NK-92 treated with Interleukin-12 subunit alpha and Interleukin-12 subunit beta, amount 100 ng/mL, for 24 hours (cell line): ENCODE measurements around the gene ZSCAN18.

Source experiments
- DNase-seq: peaks from one replicate; lab custom pipeline; 2025; lab: John Stamatoyannopoulos, UW

Gene ZSCAN18

DNA sequence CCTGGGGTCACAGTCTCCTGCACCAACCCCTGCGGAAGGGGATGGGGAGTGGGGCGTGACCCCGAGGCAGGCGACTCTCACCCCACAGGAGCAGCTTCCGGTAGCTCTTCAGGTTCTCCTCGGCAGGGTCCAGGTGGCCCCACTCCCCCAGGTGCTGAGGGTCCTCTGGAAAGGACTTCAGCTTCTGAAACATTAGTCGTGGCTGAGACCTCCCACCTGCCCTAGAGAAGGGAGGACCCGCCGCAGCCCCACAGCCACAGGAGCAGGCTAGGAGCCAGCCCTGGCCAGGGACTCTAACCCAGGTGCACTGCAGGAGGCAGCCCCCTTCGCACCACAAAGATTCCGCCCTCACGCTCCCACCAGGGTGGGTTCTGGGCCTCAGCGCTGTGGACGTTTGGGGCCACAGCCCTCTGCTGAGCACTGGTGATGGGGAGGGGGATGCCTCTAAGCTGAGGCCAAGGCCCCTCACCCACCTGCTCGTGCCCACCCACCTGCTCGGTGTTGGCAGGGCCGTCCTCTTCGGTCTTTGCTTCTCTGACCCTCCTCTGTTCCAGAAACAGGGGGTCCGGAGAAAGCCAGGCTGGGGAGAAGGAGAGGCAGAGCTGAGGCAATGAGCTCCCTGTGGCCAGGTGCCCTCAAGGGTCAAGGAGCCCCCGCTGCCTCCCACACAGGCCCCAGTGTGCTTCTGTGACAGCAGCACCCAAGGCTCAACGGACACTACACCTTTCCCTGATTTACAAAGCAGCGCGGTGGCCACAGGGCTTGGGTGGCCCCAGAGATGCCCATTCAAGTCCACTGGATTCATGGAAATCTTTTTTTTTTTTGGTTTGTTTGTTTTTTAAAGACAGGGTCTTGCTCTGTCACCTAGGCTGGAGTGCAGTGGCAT is 11.0 kb downstream of the ZSCAN18 start:
- no peak for DNase-seq

DNA sequence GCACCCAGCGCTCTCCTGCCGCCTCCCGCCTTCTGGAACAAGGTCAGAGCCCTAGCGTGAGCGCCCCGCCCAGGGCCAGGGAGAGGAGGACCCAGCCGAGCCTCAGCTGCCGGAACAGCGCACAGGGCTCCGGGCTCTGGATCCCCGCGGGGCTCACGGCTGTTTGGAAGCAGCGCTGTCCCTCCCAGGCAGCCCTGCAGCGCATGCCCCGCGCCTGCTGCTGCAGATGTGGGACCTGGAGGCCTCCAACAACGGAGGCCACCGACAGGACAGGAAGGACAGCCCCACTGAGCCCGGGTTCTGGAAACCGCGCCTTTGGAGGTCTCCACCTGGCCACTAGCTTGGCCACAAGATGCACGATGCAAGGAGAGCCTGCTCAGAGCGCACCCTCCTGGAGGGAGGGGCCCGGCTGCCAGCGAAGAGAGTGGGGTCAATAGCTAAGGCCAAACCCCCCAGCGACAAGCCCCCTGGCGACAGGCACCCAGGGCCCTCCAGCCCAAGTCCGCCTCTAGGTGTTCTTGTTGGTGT is 12.6 kb downstream of the ZSCAN18 start:
- DNase-seq, result no peak

DNA sequence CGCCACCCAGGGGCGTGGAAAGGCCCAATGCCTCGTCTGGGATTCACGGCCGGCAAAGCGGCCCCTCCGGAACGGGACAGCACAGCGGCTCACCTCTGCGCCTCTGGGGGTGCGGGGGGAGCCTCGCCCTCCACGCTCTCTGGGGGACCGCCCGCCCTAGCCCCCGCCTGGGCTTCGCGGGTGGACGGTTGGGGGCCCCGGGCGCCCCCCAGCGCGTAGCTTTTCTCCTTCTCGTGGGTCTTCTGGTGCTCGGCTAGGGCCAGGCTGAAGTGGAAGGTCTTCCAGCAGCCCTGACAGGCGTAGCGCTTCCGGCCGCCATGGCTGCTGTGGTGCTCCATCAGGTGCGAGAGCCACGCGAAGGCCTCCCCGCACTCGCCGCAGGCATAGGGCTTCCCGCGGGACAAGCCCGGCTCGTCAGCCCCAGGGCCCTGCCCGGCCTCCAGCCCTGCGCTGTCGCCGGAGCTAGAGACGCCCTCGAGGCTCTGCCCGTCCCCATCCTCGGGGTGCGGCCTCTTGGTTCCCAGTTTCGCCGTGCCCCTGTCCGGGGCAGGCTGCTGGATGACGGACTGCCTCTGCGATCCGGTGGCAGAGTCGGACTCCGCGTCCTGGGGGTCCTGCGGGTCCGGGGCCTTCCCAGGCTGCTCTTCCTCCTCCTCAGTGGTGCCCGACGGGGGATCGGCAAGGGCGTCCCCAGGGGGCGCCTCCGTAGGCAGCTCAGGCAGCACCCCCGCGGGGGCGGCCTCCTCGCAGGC is 13.3 kb downstream of the ZSCAN18 start:
- DNase-seq, result no peak

DNA sequence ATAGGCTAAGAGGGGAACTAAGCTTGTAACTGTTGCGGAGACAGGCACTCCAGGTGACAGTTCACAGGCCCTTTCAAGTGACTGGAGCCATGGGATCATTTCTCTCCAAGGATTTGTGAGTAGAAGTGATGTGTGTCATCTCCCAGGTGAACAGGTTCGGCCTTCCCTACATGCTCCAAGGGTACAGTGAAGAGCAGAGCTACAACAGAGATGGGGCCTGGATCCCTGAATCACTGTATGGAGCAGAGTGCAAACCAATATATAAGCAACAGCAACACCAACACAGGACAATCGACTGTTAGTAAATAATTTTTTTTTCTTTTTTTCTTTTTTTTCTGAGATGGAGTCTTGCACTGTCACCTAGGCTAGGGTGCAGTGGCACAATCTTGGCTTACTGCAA is 15.0 kb downstream of the ZSCAN18 start:
- DNase-seq, result no peak

DNA sequence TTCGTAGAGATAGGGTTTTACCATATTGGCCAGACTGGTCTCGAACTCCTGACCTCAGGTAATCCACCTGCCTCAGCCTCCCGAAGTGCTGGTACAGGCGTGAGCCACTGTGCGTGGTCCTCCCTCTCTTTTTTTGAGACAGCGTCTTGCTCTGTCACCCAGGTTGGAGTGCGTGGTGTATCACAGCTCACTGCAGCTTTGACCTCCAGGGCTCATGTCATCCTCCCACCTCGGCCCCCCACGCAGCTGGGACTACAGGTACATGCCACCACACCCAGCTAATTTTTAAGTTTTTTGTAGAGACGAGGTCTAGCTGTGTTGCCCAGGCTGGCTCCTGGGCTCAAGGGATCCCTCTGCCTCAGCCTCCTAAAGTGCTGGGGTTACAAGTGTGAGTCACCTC is 18.2 kb downstream of the ZSCAN18 start:
- no peak for DNase-seq

- DNase-seq, result no peak
These were observed 30.7 kb downstream of the ZSCAN18 start for GRCh38 chr19:58067240-58067912.

DNA sequence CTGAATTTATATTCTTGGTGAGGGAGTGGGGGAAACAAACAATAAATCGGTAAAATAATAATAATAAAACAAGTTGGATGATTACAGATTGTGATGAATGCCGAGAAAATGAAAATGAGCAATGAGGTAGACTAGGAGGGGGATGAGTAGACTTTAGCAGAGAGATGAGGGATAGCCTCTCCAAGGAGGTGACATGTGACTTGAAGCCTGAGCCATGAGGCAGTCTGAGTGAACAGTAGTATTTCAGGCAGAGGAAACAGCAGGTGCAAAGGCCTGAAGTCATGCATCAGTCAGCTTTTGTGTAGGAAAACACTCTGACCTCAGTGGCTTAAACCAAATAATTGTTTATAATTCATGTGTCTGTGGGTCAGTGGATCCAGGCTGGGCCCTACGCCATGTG is 34.3 kb downstream of the ZSCAN18 start:
- no peak for DNase-seq

DNA sequence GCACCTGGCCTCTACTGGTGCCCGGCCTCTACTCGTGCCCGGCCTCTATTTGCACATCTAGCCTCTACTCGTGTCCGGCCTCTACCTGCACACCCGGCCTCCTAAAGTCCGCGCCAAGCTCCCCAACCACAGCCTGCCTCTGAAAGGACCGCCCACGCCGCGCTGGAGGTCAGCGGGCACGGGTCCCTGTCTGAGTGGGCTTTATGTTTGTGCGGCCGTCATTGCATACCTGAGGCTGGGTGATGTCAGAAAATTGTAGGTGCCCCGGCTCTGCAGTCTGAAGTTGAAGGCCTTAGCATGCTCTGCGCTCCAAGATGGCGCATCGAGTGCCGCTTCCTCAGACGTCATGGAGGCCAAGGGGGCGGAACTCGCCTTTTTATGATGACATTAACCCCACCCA is 37.8 kb downstream of the ZSCAN18 start:
- no peak for DNase-seq

- no peak for DNase-seq
These were observed 38.4 kb downstream of the ZSCAN18 start for GRCh38 chr19:58059671-58060078.

- no peak for DNase-seq
These were observed 38.9 kb downstream of the ZSCAN18 start, which contains the start of gene ZNF135 for GRCh38 chr19:58059003-58059670. ZNF135 (plus strand) TSS chr19:58059282; CDS start chr19:58060003, 721 bp downstream.

DNA sequence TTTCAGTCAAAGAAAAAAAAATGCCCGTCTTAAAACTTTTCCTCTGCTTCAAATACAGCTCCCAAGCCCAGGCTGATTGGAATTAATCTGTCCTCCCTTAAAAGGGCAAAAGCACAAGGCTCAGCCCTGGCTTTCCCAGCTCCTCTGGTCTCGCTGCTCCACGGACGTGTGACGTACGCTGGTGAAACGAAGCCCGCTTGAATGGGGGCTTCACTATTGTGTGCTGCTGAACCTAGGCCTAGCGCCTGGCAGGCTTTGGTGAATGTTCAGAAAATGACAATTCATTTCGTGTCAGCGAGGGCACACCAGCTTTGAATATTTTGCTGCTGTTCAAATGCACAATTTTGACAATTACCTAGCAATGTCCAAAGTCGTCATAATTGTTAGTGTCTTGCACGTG is 39.6 kb downstream of the ZSCAN18 start:
- DNase-seq, result no peak

GRCh38 chr19:58056861-58057260 is 41.2 kb downstream of the ZSCAN18 start:
- DNase-seq, result no peak

DNA sequence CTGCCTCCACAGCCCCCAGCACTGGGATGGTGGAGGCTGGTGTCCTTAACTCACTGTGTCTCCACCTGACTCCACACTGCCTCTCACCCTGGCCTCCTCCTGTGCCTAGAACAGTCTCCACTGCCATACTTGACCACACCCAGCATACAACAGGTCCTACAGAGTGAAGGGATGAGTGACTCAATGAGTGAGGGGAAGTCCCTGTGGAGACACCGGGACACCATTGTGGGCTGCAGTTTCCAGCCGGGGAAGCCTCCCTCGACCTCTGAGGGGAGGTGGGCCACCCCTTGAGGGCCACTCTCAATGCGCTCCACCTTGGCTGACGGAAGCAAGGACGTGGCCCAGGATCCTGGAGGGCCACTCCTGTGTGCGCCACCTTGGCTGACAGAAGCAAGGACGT is 41.8 kb downstream of the ZSCAN18 start:
- DNase-seq, result no peak

- no peak for DNase-seq
These were observed 42.8 kb downstream of the ZSCAN18 start for GRCh38 chr19:58054901-58055874.

GRCh38 chr19:58053480-58054156 is 44.4 kb downstream of the ZSCAN18 start:
- DNase-seq, result no peak

DNA sequence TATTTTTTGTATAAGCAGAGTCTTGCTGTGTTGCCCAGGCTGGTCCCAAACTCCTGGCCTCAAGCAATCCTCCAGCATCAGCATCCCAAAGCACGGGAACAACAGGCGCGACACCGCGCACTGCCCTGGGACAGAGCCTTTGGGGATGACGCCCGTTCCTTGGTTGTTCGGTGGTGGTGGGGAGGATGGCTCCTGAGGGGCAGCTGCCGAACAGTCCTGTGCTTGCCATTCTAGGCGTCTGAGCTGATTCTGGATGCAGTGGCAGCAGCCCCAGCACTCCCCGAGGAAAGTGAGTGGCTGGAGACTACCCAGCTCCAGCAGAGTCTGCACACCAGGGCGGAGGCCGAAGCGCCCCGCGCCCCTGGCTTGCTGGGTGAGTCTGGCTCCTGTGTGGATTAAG is 45.8 kb downstream of the ZSCAN18 start:
- DNase-seq, result no peak

GRCh38 chr19:58047672-58048071 is 50.4 kb downstream of the ZSCAN18 start:
- no peak for DNase-seq

DNA sequence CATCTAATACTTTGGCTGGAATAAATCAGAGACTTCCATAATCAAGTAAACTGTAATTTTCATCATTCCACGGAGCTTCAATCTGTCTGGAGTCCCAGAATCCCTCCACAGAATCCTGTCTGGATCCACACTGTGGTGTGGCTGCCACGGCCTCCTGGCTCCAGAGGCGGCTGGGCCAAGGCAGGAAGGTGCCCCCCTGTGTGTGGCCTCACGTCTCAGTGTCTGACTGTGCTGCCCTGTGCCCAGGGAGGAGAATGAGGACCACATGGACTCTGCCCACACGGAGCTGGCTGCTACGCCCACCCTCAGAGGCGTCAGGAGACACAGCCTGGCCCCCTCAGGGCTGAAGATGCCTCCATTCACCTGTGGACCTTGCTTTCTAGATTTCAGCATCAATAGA is 51.2 kb downstream of the ZSCAN18 start:
- no peak for DNase-seq

DNA sequence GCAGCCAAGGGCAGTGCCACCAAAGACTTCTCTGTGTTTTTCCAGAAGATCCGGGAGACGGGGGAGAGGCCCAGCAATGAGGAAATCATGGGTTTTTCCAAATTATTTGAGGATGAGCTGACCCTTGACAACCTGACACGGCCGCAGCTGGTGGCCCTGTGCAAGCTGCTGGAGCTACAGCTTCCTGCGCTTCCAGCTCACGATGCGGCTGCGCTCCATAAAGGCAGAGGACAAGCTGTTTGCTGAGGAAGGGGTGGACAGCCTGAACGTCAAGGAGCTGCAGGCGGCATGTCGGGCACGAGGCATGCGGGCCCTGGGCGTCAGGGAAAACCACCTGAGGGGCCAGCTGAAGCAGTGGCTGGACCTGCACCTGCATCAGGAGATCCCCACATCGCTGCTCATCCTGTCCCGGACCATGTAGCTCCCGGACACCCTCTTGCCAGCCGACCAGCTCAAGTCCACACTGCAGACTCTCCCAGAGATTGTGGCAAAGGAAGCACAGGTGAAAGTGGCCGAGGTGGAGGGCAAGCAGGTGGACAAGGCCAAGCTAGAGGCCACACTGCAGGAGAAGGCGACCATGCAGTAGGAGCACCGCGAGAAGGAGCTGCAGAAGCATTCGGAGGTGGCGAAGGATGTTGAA is 52.5 kb downstream of the ZSCAN18 start:
- DNase-seq, result no peak

DNA sequence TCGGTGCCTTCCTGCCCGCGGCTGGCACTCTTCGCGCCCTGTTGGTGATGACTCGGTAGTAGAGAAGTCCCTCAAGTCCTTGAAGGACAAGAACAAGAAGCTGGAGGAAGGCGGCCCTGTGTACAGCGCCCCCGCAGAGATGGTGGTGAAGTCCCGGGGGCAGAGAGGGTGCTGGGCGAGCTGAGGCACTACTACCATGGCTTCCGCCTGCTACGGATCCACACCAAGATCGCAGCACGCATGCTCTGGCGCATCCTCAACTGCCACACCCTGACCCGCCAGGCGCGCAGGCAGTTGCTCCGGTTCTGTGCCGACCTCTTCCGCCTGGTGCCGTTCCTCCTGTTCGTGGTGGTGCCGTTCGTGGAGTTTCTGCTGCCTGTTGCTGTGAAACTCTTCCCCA is 53.1 kb downstream of the ZSCAN18 start:
- no peak for DNase-seq
